GM19043 (cell line): ENCODE data around the gene STK4.

Experiments
- ATAC-seq: cut with Tn5 transposase; IDR thresholded peaks from one replicate; pipeline ENCODE4 v1.9.1; 2021; ENCODE audit warnings: low read depth; ENCODE audit not compliant: unreplicated experiment

STK4 gene

DNA sequence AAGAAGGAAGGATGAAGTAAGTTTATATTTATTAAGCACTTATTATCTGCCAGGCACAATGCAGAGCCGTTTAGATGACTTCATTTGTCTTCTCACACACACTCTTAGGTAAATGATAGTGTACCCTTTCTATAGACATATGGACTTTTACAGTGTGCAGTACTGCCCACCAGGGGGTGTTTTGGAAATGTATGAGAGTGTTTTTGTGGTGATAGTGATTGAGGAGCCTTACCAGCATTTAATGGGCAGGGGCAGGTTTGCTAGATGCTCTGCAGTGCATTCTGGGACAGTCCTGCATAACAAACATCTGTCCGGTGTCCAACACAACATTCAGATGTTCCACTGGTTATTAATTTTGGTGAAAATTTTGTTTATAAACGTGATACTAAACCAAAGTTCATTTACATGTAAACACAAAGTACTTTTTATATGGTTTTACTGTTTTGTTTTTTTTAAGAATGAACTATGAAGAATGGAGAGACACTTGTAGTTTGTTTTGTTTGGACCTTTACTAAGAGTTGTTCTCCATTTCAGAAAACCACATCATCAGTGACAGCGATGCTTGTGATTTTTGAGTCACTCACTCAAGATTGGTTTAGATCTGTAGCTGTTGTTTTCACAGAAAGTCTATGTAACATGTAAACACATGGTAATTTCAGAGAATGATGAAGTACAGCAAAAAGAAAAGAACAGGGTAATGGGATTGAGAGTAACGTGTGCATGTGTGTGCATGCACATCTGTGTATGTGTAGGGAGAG is 114.7 kb downstream of the STK4 start:
- ATAC-seq = no peak

DNA sequence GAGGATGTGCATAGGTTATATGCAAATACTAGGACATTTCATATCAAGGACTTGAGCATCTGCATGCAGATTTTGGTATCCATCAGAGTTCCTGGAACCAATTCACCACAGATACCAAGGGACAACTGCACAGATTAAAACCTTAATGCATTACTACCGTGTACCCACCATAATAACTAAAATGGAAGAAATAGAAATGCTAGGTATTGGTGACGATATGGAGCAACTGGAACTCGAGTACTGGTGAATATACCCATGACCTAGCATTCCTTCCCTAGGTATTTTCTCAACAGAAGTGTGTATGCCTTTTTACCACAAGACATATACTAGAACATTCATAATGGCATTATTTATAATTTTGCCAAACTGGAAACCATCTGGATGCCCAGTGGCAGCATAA is 116.2 kb downstream of the STK4 start:
- ATAC-seq = no peak

DNA sequence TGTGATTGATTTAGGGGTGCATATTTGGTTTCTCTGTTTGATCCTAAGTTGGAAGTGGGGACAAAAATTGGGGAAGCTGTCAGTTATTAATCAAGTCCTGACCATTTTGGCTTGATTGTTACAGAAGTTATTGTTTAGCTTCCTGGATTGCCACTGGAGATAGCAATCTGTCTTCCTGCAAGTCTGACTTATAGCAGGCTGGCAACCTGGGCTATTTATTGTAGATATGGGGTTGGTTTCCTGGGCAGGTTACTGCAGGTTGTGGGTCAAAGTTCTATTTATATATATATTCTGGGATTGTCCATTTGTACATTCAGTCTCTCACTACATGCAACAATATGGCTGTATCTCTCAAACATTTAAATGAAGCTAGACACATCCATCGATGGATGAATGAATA is 116.8 kb downstream of the STK4 start:
- ATAC-seq = no peak

DNA sequence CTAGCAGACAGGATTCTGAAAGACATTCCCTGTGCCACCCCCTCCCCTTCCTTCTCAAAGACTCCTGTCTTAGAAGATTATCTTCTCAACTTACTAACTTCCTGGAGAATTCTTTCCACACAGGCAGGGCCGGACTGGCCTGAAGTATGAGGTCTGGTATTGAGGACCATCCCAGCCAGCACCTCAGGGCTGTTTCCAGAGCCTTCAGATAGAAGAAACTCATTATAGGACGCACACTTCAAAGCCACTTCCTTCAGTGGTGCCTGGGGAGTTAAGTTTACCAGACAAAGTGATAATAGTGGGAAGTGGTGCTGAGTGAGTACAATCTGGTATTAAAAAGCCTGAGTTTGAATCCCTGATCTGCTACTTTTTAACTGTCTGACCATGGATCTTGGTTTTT is 119.0 kb downstream of the STK4 start:
- no peak for ATAC-seq

DNA sequence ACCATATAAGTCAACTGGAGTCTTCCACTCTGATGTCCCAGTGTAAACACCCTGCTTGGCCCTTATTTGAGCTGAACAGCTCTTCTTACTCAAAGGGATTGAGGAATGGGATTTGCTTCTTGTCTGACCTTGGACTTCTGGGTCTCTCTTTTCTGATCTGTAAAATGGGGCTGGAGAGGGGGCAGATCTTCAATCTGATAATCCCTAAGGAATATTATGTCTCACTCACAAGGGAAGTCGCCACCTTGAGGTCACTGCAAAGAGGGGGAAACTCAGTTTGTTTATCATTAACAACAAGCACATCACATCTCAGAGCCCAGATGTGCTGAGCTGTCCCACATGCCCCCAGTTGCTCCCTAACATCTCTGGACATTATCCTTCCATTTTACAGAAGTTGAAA is 119.6 kb downstream of the STK4 start:
- no peak for ATAC-seq

DNA sequence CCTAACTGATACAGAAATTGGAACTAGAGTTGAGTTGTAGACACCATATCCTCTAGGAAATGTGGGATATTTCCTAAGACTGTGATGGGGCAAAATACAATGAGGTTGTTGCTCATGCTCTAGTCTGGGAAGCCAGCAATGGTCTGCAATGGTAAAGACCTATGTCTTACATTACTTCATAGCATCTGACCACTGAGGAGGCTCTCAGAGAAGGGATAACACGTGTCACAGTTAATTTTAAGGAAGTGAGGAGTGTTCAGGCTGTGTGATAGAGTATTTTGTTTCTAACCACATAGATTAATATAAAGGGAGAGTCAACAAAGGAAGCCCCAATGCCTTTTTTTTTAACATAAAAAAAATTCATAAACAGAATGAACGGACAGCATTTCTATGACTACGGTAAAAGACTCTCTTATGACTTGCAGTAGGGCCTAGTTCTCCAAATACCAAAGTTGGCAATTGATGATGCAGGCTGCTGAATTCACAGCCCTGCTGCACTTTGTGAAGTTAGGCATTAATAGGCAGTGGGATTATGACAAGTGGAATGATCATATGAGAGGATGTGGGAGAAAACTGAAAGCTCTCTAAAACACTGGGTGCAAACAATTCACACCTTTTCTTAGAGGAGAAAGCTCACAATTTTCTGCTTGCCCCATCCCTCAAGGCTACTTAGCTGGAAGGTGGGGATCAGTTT is 120.9 kb downstream of the STK4 start:
- no peak for ATAC-seq

DNA sequence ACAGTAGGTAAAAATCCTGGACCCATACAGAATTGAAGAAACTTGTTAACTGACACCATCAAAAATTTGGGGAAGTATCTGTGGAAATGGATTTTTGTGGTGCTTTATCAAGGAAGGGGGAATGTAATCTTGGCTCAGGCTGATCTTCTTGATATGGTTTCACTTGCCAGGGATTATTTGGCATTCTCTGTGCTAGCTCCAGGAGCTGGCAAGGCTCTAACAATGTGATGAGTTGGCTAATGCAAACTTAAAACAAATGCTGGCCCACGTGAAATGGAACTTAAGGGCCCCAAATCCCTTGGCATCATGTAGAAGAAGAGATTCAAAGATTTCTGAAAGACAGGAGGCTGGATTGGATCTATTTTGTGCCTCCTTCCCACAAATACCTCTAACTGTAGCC is 121.5 kb downstream of the STK4 start:
- no peak for ATAC-seq

DNA sequence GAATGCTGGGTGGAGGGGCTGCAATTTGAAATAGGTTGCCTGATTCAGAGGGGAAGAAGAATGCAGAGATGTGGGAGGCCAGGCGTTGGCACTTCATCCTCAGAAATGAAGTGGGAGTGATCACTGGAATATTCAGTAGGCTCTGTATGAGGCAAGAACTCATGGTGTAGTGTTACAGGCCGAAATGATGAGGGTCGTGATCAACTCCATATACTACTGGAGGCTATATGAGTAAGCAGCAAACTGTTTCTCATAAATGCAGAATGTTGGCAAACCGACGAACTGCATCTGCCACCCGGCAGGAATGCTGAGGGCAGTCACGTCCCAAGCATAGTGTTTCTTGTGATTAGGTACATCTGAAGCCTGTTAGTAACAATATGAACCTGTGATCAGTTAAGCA is 121.9 kb downstream of the STK4 start:
- ATAC-seq = no peak

DNA sequence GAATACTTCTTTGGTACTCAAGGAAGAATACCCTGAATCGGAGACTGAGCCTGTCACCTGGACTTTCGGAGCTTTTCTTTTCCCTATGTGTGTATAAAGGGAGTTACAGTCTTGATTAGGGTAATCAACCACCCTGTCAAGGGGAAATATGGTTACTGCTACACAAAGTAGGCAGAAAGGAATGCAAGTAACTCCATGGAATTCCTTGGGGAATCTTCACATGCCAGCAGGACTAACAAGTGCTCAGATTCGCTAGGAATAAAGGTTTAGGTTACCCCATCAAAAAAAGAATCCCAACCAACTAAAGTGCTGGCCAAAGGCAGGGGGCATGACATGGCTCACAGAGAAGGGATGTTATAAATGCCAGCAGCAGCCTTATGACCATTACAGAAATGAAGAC is 124.2 kb downstream of the STK4 start:
- ATAC-seq = no peak

DNA sequence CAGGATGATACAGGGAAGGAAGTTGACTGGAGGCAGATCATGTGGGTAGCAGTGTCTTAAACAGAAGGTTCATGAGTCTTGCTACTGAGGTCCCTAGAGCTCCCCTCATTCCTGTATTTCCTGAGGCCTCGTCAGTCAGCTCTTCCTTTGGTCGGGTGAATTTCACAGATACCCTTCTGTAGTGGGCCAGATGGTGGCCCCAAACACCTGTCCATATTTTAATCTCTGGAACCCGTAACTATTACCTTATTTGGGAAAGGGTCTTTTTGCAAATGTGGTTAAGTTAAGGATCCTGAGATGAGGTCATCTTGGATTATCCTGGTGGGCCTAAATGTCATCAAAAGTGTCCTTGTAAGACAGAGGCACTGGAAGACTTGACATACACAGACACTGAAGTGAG is 125.1 kb downstream of the STK4 start:
- ATAC-seq = no peak

DNA sequence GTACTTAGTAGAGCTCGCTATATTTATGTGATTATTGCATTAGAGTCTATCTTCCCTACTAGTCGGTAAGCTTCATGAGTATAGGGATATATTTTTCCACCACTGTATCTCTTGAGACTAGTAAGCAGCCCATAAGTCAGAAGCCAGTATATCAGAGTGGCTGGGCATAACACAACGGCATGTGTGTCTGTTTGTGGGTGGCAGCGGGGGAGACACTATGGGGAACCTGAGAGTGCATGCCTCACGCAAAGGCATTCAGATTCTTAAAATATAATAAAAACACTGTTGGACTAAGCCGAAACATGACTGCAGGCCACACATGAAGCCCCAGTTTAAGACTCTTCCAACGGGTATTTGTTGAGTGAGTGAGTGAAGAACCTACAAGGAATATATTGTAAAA is 126.6 kb downstream of the STK4 start:
- ATAC-seq = no peak

DNA sequence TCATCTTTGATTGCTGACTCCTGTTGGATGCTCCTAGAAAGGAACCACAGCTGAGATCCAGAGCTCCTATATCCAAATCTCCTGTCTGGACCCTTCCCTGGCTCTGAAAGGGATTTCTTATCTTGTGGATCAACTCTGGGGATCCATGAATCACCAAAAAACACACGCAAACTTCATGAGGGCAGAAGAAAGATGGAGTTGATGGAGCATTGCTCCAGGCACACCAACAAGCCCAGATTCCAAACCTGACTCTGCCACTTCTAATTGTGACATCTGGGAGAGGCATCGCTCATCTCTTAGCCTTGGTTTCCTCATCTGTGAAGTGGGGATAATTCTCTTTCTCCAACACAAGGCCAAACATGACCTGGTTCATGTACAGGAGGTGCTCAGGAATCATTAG is 127.9 kb downstream of the STK4 start:
- no peak for ATAC-seq

DNA sequence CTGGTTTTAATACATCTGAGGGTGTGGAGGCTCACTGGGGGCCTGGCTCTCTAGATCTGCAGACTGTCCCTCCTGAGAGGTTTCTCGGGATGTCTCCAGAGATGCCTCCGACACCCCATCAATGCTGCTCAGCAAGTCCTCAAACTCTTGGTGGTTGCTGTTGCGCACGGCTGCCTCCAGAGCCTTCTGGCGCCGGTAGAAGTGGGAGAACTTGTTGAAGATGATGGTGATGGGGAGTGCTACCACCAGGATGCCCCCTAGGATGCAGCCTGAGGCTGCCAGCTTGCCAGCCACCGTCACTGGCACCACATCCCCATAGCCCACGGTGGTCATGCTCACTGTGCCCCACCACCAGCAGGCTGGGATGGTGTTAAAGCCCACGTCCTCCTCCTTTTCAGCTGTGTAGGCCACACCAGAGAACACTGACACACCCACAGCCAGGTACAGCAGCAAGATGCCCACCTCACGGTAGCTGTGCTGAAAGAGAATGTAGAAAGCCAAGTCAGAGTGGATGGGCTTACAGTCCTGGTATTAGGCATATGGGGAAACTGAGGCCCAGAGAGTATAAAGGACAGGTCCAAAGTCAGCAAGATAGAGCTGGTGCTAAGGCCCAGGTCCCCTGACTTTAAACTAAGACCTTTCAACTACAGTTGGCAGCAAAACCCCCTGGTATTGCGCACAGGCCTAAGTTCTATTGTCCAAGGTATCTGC is 128.7 kb downstream of the STK4 start:
- no peak for ATAC-seq

DNA sequence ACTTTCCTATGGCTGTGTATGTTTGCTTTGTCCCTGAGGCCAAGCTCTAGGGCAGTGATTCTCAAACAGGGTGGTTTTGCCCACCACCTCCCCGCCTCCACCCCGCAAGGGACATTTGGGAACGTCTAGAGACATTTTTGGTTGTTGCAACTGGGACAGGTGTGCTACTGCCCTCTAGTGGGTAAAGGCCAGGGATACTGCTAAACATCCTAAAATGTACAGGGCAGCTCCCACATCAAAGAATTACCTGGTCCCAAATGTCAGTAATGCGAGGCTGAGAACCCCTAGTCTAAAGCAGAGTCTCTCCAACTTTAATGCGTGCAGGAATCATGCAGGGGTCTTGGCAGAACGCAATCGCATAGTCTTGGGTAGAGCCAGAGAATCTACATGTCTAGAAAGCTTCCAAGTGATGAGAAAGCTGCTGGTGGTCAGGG is 129.5 kb downstream of the STK4 start:
- no peak for ATAC-seq

DNA sequence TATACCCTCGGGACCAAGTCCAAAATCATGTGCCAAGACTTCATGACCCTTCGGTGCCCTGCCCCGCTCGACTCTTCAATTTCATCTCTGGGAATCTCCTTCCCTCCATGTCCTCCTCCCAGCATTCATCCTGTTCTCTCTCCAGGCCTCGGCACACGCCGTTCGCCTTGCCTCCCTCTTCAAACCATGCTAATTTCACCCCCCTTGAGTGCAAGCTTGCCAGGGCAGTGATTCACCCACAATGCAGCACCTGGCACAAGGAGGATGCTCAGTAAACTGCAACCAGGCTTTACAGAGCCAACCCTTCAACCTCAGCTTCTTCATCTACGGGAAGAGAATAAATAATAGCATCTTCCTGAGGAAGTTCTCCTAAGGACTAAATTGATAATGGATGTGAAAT is 130.5 kb downstream of the STK4 start:
- no peak for ATAC-seq

DNA sequence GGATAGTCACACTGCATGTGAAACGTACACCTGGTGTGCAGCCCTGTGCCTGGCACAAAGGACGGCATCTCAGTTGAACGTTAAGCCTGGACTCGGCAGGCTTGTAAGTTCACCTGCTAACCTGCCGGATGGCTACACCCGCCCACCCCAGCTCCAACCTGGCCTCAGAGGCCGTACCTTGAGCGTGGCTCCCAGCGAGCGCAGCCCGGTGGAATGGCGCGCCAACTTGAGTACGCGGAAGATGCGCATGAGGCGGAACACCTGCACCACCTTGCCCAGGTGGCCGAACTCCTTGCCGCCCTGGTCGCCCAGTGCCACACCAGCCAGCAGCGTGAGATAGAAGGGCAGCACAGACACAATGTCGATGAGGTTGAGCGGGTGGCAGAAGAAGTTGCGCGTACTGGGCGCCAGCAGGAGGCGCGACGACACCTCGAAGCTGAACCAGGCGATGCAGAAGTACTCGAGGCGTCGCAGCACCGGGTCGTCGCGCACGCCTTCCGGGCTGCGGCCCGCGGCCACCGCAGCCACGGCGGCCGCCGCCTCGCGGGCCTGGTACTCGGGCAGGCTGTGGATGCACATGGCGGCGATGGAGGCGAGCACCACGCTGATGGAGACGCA is 131.3 kb downstream of the STK4 start:
- ATAC-seq = no peak

DNA sequence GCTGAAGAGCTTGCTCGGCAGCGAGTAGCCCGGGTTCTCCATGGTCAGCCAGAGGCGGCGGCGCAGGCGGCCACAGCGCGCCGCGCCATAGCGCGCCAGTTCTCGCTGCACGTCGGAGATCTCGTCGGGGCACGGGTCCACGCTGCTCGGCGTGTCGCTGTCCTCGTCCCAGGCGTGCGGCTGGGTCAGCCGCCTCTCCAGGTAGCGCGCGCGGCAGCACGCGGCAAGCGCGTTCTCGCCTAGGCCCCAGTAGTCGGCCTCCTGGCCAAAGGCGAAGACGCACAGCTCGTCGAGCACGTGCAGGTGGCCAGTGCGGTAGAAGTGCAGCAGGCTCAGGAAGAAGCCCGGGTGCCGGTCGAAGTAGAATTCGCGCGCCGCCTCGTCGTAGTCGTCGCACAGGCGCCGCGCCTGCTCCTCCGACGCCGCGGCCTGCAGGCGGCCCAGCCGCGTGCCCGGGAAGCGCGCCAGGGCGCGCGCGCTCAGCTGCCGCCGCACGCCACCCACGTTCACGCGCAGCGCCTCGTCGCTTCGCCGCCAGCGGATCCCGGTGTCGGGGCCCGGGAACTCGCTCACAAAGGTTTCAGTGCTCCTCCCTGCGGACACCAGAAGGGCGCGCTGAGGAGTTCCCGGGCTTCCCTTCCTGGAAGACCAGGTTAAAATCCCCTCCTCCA is 131.9 kb downstream of the STK4 start:
- ATAC-seq = no peak

DNA sequence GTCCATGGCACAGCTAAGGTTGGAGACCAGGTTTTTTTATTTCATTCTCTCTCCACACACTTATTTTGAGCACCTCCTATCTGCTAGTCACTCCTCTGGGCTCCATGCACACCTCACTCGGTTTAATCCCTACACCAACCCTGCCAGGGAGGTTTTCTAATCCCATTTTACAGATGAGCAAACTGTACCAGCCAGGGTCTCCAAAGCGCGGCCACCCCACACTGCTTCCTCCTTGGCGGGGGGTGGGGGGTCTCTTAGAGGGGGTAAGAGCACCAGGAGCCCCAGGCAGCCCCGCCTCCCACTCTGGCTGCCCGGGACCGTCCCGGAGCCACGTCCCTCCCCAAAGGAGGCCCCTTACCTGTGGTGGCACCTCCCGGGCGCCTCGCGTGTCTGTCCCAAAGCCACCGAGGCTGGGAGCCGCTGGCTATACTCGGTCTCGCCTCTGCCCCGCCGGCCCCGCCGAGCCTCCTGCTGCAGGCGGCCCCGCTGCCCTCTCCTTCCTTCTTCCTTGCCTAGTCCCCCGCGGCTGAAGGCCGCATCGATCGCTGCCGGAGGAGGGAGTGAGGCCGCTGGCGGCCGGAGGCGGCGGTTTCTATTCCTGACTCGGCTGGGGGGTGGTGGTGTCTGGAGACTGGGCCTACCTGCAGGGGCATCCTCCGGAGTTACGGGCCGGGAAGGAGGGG is 134.4 kb downstream of the STK4 start, which contains the start of gene KCNS1:
TSS of gene KCNS1 (minus strand) at position 565 of the 683 bp plus-strand sequence. CDS start 1,891 bp downstream, outside the sequence.
- ATAC-seq = no peak

DNA sequence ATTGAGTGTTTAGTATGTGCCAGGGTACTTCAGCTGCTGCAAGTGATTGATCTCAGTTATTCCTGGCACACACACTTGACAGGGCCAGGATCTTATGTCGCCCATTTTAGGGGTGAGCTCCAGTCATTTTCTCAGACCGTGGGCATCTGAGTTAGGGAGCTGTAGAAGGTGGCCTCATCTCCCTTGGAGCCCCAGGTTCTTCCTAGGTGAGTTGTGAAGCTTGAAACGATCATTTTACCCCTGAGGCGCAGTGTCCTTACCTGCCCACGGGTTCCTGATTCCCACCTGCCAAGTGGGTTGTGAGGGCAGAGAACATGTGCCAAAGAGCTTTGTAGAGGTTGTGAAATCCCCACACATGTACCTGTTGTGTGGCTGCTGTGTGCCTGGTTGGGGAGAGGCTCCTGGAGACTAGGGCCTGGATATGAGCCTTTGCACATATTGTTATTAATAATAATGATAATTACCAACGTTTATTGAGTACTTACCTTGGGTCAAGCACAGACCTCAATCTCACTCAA is 135.1 kb downstream of the STK4 start:
- no peak for ATAC-seq

DNA sequence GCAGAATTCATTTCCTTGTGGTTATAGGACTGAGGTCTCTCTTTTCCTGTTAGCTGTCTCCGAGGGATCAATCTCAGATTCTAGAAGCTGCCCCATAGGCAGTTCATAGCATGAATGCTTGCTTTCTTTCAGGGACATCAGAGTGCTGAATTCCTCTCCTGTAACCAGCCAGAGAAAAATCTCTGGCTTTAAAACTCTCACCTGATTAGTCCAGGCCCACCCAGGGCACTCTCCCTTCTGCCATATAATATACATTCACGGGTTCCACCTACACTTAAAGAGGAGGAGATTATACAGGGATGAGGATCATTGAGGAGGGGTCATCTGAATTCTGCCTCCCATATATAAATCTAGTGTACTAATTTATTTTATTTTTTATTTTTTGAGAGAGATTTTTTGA is 136.8 kb downstream of the STK4 start:
- ATAC-seq = no peak
